Coronary artery (tissue), 2 donors: ENCODE results near the gene ADAMTS15.

Source experiments
- DNase-seq: peaks from one replicate; pipeline ENCODE4 v3.0.0-alpha.2; 2017; ENCODE audit warnings: low spot score
- H3K27ac ChIP-seq, 2 donors: fragments of 200-600 bp; sonication (generic); one replicate each; pipeline ENCODE4 v1.5.1; 2016 to 2019
- H3K4me3 ChIP-seq: fragments of 200-600 bp; sonication (generic); 2 replicates; pipeline ENCODE4 v1.5.1; 2016; ENCODE audit warnings: mild to moderate bottlenecking, moderate library complexity
- CTCF ChIP-seq: fragments of 200-600 bp; sonication (generic); IDR thresholded peaks from one replicate; pipeline ENCODE4 v1.5.1; 2019; ENCODE audit warnings: antibody characterized with exemption

The ADAMTS15 gene

GRCh38 chr11:130404727-130405126 is 43.7 kb upstream of the ADAMTS15 start:
- no peak for TF ChIP-seq CTCF
- Histone ChIP-seq H3K27ac (peak overlapping the region; percentile 49 to 81), H3K4me3 (no peak overlapping the region)
- no peak for DNase-seq

GRCh38 chr11:130405428-130405827 is 43.0 kb upstream of the ADAMTS15 start:
- no peak overlapping the region for H3K4me3 ChIP-seq
- DNase-seq = no peak
- H3K27ac ChIP-seq = peak overlapping the region in 1 of 2 donors; percentile 44
- TF ChIP-seq CTCF = no peak

- no peak overlapping the region for H3K4me3 ChIP-seq
- peak overlapping the region; percentile 22 to 26 for H3K27ac ChIP-seq
- no peak for DNase-seq
- no peak for TF ChIP-seq CTCF
Measured at GRCh38 chr11:130407978-130408377, 40.5 kb upstream of the ADAMTS15 start.

GRCh38 chr11:130408401-130408890 is 40.0 kb upstream of the ADAMTS15 start:
- peak overlapping the region; percentile 22 to 26 for H3K27ac ChIP-seq
- DNase-seq = no peak
- H3K4me3 ChIP-seq = no peak overlapping the region
- no peak for TF ChIP-seq CTCF

- Histone ChIP-seq H3K27ac (no peak overlapping the region), H3K4me3 (no peak overlapping the region)
- no peak for TF ChIP-seq CTCF
- DNase-seq = no peak
Measured at GRCh38 chr11:130408901-130409300, 39.5 kb upstream of the ADAMTS15 start.

- Histone ChIP-seq H3K4me3 (no peak overlapping the region), H3K27ac (no peak overlapping the region)
- no peak for DNase-seq
- TF ChIP-seq CTCF = no peak
Measured at GRCh38 chr11:130409594-130410388, 38.7 kb upstream of the ADAMTS15 start.

GRCh38 chr11:130411223-130411622 is 37.2 kb upstream of the ADAMTS15 start:
- no peak overlapping the region for H3K4me3 ChIP-seq
- TF ChIP-seq CTCF = no peak
- DNase-seq = no peak
- no peak overlapping the region for H3K27ac ChIP-seq
